HepG2 (cell line): ENCODE data around the gene TK1. TPM values are rescaled to one million over a fixed set of nuclear protein-coding genes. Genes with fewer than 3 reads are reported as not detected.

ENCODE experiments used
- ATAC-seq: fragments of 200-7000 bp; cut with Tn5 transposase; 3 replicates; pipeline ENCODE4 v1.9.1; 2020; ENCODE audit warnings: mild to moderate bottlenecking, moderate library complexity
- BruUV-seq: library from RNA; stranded (reverse); fragments of 400-500 nt; replicated peaks from 2 replicates; lab custom pipeline; 2021; lab: Mats Ljungman, UMichigan
- CTCF ChIA-PET: fragments of 300-600 bp; formaldehyde crosslinking; extraction: SDS; loops from one replicate; lab custom pipeline; 2021; ENCODE audit warnings: low total read pairs, inconsistent platforms, low intra/inter-chr PET ratio; lab: Yijun Ruan, JAX
- POLR2A ChIA-PET: fragments of 350-600 bp; sonication (Branson Sonifier 250); formaldehyde crosslinking; loops from one replicate; lab custom pipeline; 2020; ENCODE audit warnings: antibody characterized with exemption, inconsistent platforms; lab: Yijun Ruan, JAX
- DNase-seq: peaks from one replicate; pipeline ENCODE4 v3.0.0-alpha.2; 2015; ENCODE audit warnings: low spot score
- FAIRE-seq: peaks from 3 replicates; lab custom pipeline; 2011; peaks lifted over from hg19 to GRCh38; lab: Jason Lieb, UNC
- H2AFZ ChIP-seq: one replicate; pipeline ENCODE4 v1.6.1; 2011; ENCODE audit warnings: low read length, inconsistent platforms
- H3K27ac ChIP-seq: fragments of 300-600 bp; 3 replicates; pipeline ENCODE4 v1.8.0; 2011; ENCODE audit warnings: mixed run types, mild to moderate bottlenecking, mixed read lengths, low read length, inconsistent platforms; ENCODE audit not compliant: insufficient read depth; ENCODE audit errors: extremely low read length
- H3K27me3 ChIP-seq, 2 experiments: fragments of 200-600 bp in 1 of 2; 2 replicates in 1 of 2; 3 replicates in 1 of 2; pipeline versions ENCODE4 v1.6.0 to v1.8.0; 2011; ENCODE audit warnings: low read length in 2 of 2, mild to moderate bottlenecking in 2 of 2, moderate library complexity in 2 of 2, inconsistent platforms in 1 of 2; ENCODE audit not compliant: insufficient read depth in 2 of 2, control insufficient read depth in 1 of 2
- H3K36me3 ChIP-seq, 2 experiments: fragments of 200-600 bp in 1 of 2; replicated peaks in 1 of 2; 2 replicates in 1 of 2; 3 replicates in 1 of 2; pipeline versions ENCODE4 v1.5.1 to v1.8.0; 2011; ENCODE audit warnings: low read length in 2 of 2, inconsistent platforms in 1 of 2; ENCODE audit not compliant: insufficient read depth in 2 of 2, control insufficient read depth in 1 of 2
- H3K4me1 ChIP-seq: 2 replicates; pipeline ENCODE4 v1.5.1; 2012; ENCODE audit warnings: low read length, inconsistent platforms; ENCODE audit not compliant: insufficient read depth
- H3K4me2 ChIP-seq: 2 replicates; pipeline ENCODE4 v1.6.0; 2011; ENCODE audit warnings: low read depth, low read length, inconsistent platforms
- H3K4me3 ChIP-seq, 3 experiments: fragments of 200-600 bp in 1 of 3; sonication (generic), shearing (Covaris generic) in 1 of 3; replicated peaks in 1 of 3; 2 replicates each; pipeline ENCODE4 v1.5.1; 2011 to 2016; ENCODE audit warnings: low read length in 3 of 3, inconsistent platforms in 2 of 3, low read depth in 2 of 3, mild to moderate bottlenecking in 2 of 3, control low read depth in 1 of 3, mixed read lengths in 1 of 3; ENCODE audit not compliant: insufficient read depth in 1 of 3
- H3K79me2 ChIP-seq: one replicate; pipeline ENCODE4 v1.6.1; 2011; ENCODE audit warnings: low read length, inconsistent platforms; ENCODE audit not compliant: insufficient read depth
- H3K9ac ChIP-seq: 2 replicates; pipeline ENCODE4 v1.6.0; 2011; ENCODE audit warnings: mild to moderate bottlenecking, low read depth, low read length, inconsistent platforms; ENCODE audit not compliant: insufficient read depth
- H3K9me3 ChIP-seq: 2 replicates; pipeline ENCODE4 v1.5.1; 2012; ENCODE audit warnings: mild to moderate bottlenecking, low read length
- H4K20me1 ChIP-seq: 2 replicates; pipeline ENCODE4 v1.6.0; 2011; ENCODE audit warnings: inconsistent platforms, mild to moderate bottlenecking, low read length, moderate library complexity; ENCODE audit not compliant: insufficient read depth
- BRCA1 ChIP-seq: sonication (generic); formaldehyde crosslinking; IDR thresholded peaks from 2 replicates; pipeline ENCODE4 v1.4.0; 2020; ENCODE audit warnings: missing genetic modification reagents
- GATAD2A ChIP-seq: IDR thresholded peaks from 2 replicates; pipeline ENCODE4 v1.6.1; 2016
- GTF2F1 ChIP-seq: fragments of 150-350 bp; IDR thresholded peaks from 2 replicates; pipeline ENCODE4 v1.6.1; 2014; ENCODE audit warnings: low read length
- RNF2 ChIP-seq: fragments of 450-650 bp; conservative IDR thresholded peaks from 2 replicates; pipeline ENCODE4 v1.6.1; 2016; ENCODE audit warnings: low read depth
- SATB2 ChIP-seq: sonication (generic); formaldehyde crosslinking; IDR thresholded peaks from 2 replicates; pipeline ENCODE4 v1.5.0; 2020; ENCODE audit warnings: missing genetic modification reagents
- SIN3B ChIP-seq: fragments of 150-350 bp; IDR thresholded peaks from 2 replicates; pipeline ENCODE4 v1.6.1; 2014; ENCODE audit warnings: low read length
- SMYD3 ChIP-seq: sonication (generic); formaldehyde crosslinking; IDR thresholded peaks from 2 replicates; pipeline ENCODE4 v1.8.1; 2023; ENCODE audit warnings: mild to moderate bottlenecking, missing genetic modification reagents
- SOX13 ChIP-seq, 3 experiments: fragments of 450-650 bp in 1 of 3; sonication (generic) in 1 of 3; formaldehyde crosslinking in 1 of 3; IDR thresholded peaks in 2 of 3; conservative IDR thresholded peaks in 1 of 3; 2 replicates each; pipeline versions ENCODE4 v1.5.0 to v1.6.1; 2016 to 2020; ENCODE audit warnings: antibody characterized with exemption in 1 of 3, mild to moderate bottlenecking in 1 of 3, missing compliant biosample characterization in 1 of 3, missing genetic modification reagents in 1 of 3, moderate library complexity in 1 of 3
- TBL1XR1 ChIP-seq: fragments of 150-350 bp; IDR thresholded peaks from 2 replicates; pipeline ENCODE4 v1.6.1; 2014; ENCODE audit warnings: borderline replicate concordance, low read length; ENCODE audit not compliant: partially characterized antibody
- ZFP41 ChIP-seq: sonication (generic); formaldehyde crosslinking; IDR thresholded peaks from 2 replicates; pipeline ENCODE4 v1.4.0; 2020; ENCODE audit warnings: mild to moderate bottlenecking, missing genetic modification reagents, borderline replicate concordance
- ZMYM3 ChIP-seq: sonication (generic); formaldehyde crosslinking; IDR thresholded peaks from 2 replicates; pipeline ENCODE4 v1.5.1; 2020; ENCODE audit warnings: mild to moderate bottlenecking, missing genetic modification reagents
- ZNF235 ChIP-seq: sonication (generic); formaldehyde crosslinking; IDR thresholded peaks from 2 replicates; pipeline ENCODE4 v1.8.1; 2023; ENCODE audit warnings: mild to moderate bottlenecking, missing genetic modification reagents, borderline replicate concordance
- ZNF33A ChIP-seq: sonication (generic); formaldehyde crosslinking; IDR thresholded peaks from 2 replicates; pipeline ENCODE4 v1.5.1; 2020; ENCODE audit warnings: missing genetic modification reagents, mild to moderate bottlenecking, moderate library complexity, borderline replicate concordance
- ZNF777 ChIP-seq: sonication (generic); formaldehyde crosslinking; IDR thresholded peaks from 2 replicates; pipeline ENCODE4 v1.4.0; 2020; ENCODE audit warnings: missing genetic modification reagents
- ZSCAN12 ChIP-seq: sonication (generic); formaldehyde crosslinking; IDR thresholded peaks from 2 replicates; pipeline ENCODE4 v1.9.0; 2021; ENCODE audit warnings: mild to moderate bottlenecking, missing genetic modification reagents
- WGBS: methylation state at CpG from one replicate; pipeline ENCODE4 v1.1.6; 2017; ENCODE audit warnings: low lambda C conversion rate; 5-methylcytosine and 5-hydroxymethylcytosine counted together
- in situ Hi-C: cut with HindIII; loops from 2 replicates; pipeline ENCODE4 v1.10.0; 2017; ENCODE audit warnings: low pct_unique_long_range_greater_than_20kb; ENCODE audit not compliant: extremely low pct_ligation_motif_present
- intact Hi-C: fragments of 100-400 bp; cut with micrococcal nuclease; formaldehyde crosslinking; loops from one replicate; pipeline ENCODE4 v1.10.0; 2022; ENCODE audit not compliant: unreplicated experiment
- polyA plus RNA-seq, 8 experiments: library from polyadenylated mRNA; depleted of rRNA in 3 of 8; stranded (reverse) in 7 of 8; unstranded in 1 of 8; fragments of >200 nt; fragmentation: Illumina TruSeq in 4 of 8; extraction: Trizol in 4 of 8; gene quantifications; 2 replicates each; pipeline versions ENCODE4 v1.2.1 to v1.2.3, GENCODE V29; 2011 to 2016; ENCODE audit warnings: low read depth in 4 of 8, missing spikeins in 1 of 8, mixed read lengths in 1 of 8; ENCODE audit not compliant: insufficient read depth in 1 of 8
- total RNA-seq, 5 experiments: library from RNA; depleted of rRNA; stranded (reverse); fragments of >200 nt; fragmentation: Illumina TruSeq; extraction: Trizol; gene quantifications; 2 replicates each; pipeline ENCODE4 v1.2.3, GENCODE V29; 2016; ENCODE audit warnings: low read depth in 1 of 5
- TF ChIP-seq, protein P1 (sequence below): sonication (generic); formaldehyde crosslinking; IDR thresholded peaks from 2 replicates; pipeline ENCODE4 v1.5.0; 2020; ENCODE audit warnings: mild to moderate bottlenecking, low read depth, missing genetic modification reagents, borderline replicate concordance
- TF ChIP-seq, protein P2 (sequence below): sonication (generic); formaldehyde crosslinking; IDR thresholded peaks from 2 replicates; pipeline ENCODE4 v1.4.0; 2020; ENCODE audit warnings: mild to moderate bottlenecking, missing genetic modification reagents
- TF ChIP-seq, protein P3 (sequence below): sonication (generic); formaldehyde crosslinking; IDR thresholded peaks from 2 replicates; pipeline ENCODE4 v1.4.0; 2020; ENCODE audit warnings: missing genetic modification reagents

TK1 gene
- total and polyA plus RNA-seq, 2 of the 13 experiments (the other 11 are each of a cell fraction or from before 2014, with no cell fraction given) = 45.0 to 96.0 TPM

DNA sequence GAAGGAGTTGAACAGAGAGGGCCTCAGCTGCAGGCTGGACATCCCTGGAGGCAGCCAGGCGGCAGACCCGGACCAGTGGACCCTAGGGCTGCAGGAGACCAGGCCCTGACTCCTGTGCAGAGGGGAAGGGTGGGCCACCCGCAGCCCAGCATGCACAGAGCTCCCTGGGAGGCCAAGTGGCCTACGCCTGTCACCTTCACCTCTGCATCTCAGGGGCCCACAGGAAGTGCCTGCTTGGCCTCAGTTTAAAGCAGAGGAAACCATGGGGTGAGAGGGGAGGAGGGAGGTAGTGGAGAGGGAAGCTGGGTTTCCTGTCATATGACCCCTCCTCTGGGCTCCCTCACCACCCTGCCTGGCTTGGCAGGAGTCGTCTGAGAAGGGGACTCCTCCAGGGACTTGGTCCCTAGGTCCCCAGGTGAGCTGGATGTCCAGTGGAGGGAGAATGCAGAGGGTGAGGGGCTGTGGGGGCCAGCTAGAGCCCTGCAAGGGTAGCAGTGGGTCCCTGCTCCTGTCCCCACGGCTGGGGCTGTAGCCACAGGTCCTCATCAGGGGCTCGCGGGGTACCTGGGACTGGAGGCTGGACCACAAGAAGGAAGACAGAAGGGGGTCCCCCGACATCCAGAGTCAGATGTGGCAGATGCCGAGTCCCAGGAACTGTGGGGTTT lies 56.3 kb downstream of the TK1 start, which contains the start of gene TMC8:
TSS of gene TMC8 (plus strand) at position 335 of the 665 bp plus-strand sequence. CDS start 818 bp downstream, outside the sequence.
- BruUV-seq = no TSS peak
- peaks cover 73% of the 10 kb centered on the region for H3K4me1 ChIP-seq
- in situ Hi-C loops = no loop called here
- H3K4me2 ChIP-seq = peak within 1 kb of the TSS; percentile 90
- no peaks in the 10 kb centered on the region for H3K9me3 ChIP-seq
- peak within 1 kb of the TSS; percentile 2 to 51 (median 35); a peak in 4 of 6 replicates for H3K4me3 ChIP-seq
- peak within 1 kb of the TSS; percentile 6 for H3K27ac ChIP-seq
- peaks cover 3% of the 10 kb centered on the region; the same call in 1 of the 2 replicates for H4K20me1 ChIP-seq
- POLR2A ChIA-PET = interaction anchor here (1.2 to 4.4 kb wide), 2 partner anchors 8 to 56 kb away, joined by 4 to 57 read pairs; partner anchors contain the start of genes AFMID and TK1
- DNase-seq (peak; percentile 59), FAIRE-seq (no peak), ATAC-seq (peak; percentile 13)
- H3K36me3 ChIP-seq = peaks cover 4 to 9% of the 10 kb centered on the region in 2 experiments; a peak in 3 of 5 replicates
- no peak within 1 kb of the TSS for H2AFZ ChIP-seq
- no peaks in the 10 kb centered on the region for H3K27me3 ChIP-seq
- peaks cover 17% of the 10 kb centered on the region for H3K79me2 ChIP-seq
- H3K9ac ChIP-seq = peak within 1 kb of the TSS; percentile 4; the same call in 1 of the 2 replicates
- intact Hi-C loops = no loop called here
- CTCF ChIA-PET = no interaction called here
- 60% methylated on average over 7 of the region's 10 CpGs for WGBS
- TF ChIP-seq SOX13 (IDR thresholded peaks at IDR 0.05) (no peak), SOX13 (CRISPR knock-in tag; conservative IDR thresholded peaks at IDR 0.05 in 1 of 2, IDR thresholded peaks at IDR 0.05 in 1 of 2) (peak in 1 of 2 experiments; percentile 29; a peak in 1 of 4 replicates), ZNF777 (CRISPR knock-in tag) (no peak), ZSCAN12 (CRISPR knock-in tag) (no peak), TBL1XR1 (no peak), ZNF33A (no peak), SIN3B (no peak), ZFP41 (CRISPR knock-in tag) (no peak), GATAD2A (CRISPR knock-in tag) (peak; percentile 25; the same call in 1 of the 2 replicates), GTF2F1 (no peak), RNF2 (no peak), ZNF235 (CRISPR knock-in tag) (no peak), SMYD3 (CRISPR knock-in tag) (no peak), SATB2 (CRISPR knock-in tag) (no peak), BRCA1 (CRISPR knock-in tag) (no peak), ZMYM3 (peak; percentile 85)
- TF ChIP-seq, protein P1, sequence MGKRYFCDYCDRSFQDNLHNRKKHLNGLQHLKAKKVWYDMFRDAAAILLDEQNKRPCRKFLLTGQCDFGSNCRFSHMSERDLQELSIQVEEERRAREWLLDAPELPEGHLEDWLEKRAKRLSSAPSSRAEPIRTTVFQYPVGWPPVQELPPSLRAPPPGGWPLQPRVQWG (CRISPR knock-in tag) = no peak
- TF ChIP-seq, protein P2, sequence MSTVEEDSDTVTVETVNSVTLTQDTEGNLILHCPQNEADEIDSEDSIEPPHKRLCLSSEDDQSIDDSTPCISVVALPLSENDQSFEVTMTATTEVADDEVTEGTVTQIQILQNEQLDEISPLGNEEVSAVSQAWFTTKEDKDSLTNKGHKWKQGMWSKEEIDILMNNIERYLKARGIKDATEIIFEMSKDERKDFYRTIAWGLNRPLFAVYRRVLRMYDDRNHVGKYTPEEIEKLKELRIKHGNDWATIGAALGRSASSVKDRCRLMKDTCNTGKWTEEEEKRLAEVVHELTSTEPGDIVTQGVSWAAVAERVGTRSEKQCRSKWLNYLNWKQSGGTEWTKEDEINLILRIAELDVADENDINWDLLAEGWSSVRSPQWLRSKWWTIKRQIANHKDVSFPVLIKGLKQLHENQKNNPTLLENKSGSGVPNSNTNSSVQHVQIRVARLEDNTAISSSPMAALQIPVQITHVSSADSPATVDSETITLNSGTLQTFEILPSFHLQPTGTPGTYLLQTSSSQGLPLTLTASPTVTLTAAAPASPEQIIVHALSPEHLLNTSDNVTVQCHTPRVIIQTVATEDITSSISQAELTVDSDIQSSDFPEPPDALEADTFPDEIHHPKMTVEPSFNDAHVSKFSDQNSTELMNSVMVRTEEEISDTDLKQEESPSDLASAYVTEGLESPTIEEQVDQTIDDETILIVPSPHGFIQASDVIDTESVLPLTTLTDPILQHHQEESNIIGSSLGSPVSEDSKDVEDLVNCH (CRISPR knock-in tag) = no peak
- TF ChIP-seq, protein P3, sequence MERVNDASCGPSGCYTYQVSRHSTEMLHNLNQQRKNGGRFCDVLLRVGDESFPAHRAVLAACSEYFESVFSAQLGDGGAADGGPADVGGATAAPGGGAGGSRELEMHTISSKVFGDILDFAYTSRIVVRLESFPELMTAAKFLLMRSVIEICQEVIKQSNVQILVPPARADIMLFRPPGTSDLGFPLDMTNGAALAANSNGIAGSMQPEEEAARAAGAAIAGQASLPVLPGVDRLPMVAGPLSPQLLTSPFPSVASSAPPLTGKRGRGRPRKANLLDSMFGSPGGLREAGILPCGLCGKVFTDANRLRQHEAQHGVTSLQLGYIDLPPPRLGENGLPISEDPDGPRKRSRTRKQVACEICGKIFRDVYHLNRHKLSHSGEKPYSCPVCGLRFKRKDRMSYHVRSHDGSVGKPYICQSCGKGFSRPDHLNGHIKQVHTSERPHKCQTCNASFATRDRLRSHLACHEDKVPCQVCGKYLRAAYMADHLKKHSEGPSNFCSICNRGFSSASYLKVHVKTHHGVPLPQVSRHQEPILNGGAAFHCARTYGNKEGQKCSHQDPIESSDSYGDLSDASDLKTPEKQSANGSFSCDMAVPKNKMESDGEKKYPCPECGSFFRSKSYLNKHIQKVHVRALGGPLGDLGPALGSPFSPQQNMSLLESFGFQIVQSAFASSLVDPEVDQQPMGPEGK (CRISPR knock-in tag) = peak; percentile 70
